ENCODE measurements around the gene PARVA.

The PARVA gene

DNA sequence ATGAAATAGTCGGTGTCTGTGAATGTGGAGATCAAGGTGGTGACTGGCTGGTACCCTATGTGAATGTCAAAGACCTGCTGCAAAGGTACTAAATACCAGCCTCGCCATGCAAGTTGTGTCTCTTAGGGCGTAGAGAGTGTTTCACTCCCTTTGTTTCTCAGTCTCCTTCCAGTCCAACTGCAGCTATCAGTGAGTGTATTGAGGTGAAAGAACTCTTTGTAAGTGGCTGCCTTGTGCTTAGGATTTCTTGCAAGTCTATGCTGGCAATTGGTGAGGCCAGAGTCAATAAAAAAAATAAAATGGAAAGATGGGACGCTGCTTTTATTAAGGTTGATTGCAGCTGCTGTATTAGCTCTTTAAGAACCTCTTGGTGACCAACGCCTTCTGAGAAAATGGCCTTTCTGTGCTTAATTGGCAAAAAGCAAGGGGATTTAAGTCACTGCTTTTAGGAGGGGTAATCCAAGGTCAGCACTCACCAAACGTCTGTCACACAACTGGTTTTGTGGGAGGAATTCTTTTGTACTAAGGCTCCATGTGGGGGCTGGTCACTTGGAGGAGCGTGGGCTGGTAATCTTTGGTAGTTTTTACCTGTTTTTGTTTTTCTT lies 95.1 kb downstream of the PARVA start:
- H3K4me3 Mint-ChIP-seq, result no peak overlapping the region
- H3K36me3 Mint-ChIP-seq, result no peaks in the 10 kb centered on the region
- H3K4me1 Mint-ChIP-seq, result no peaks in the 10 kb centered on the region
- no peaks in the 10 kb centered on the region for H3K9me3 Mint-ChIP-seq
- no peak overlapping the region for H3K27ac Mint-ChIP-seq
- H3K27me3 Mint-ChIP-seq, result no peaks in the 10 kb centered on the region

GRCh38 chr11:12473381-12473780 lies 96.0 kb downstream of the PARVA start:
- H3K4me1 Mint-ChIP-seq, result no peaks in the 10 kb centered on the region
- H3K36me3 Mint-ChIP-seq, result no peaks in the 10 kb centered on the region
- no peaks in the 10 kb centered on the region for H3K27me3 Mint-ChIP-seq
- H3K27ac Mint-ChIP-seq, result no peak overlapping the region
- H3K9me3 Mint-ChIP-seq, result no peaks in the 10 kb centered on the region
- no peak overlapping the region for H3K4me3 Mint-ChIP-seq

DNA sequence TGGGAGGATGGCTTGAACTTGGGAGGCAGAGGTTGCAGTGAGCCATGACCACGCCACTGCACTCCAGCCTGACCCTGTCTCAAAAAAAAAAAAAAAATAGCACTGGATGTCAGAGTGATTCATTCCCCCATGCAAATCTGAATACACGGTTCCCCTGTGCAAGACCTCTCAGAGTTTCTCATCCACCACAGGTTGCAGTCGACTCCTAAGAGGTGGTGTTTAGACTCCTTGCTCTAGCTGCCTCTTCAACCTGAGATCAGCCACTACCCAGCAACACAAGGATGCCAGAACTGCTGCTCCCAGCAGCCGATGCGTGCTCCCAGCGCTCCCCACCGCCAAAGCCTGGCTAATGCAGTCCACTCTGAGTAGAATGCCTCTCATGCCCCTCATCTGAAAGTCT lies 97.5 kb downstream of the PARVA start:
- H3K36me3 Mint-ChIP-seq, result no peaks in the 10 kb centered on the region
- no peaks in the 10 kb centered on the region for H3K9me3 Mint-ChIP-seq
- no peaks in the 10 kb centered on the region for H3K27me3 Mint-ChIP-seq
- H3K4me1 Mint-ChIP-seq, result no peaks in the 10 kb centered on the region
- no peak overlapping the region for H3K4me3 Mint-ChIP-seq
- no peak overlapping the region for H3K27ac Mint-ChIP-seq

GRCh38 chr11:12478743-12479142 lies 101.4 kb downstream of the PARVA start:
- Mint-ChIP-seq H3K27me3 (no peaks in the 10 kb centered on the region), H3K36me3 (no peaks in the 10 kb centered on the region), H3K27ac (no peak overlapping the region), H3K9me3 (no peaks in the 10 kb centered on the region), H3K4me1 (no peaks in the 10 kb centered on the region), H3K4me3 (no peak overlapping the region)

- H3K9me3 Mint-ChIP-seq, result no peaks in the 10 kb centered on the region
- H3K27ac Mint-ChIP-seq, result peak overlapping the region; percentile 8
- no peaks in the 10 kb centered on the region for H3K36me3 Mint-ChIP-seq
- H3K27me3 Mint-ChIP-seq, result peaks cover 1% of the 10 kb centered on the region
- H3K4me3 Mint-ChIP-seq, result no peak overlapping the region
- no peaks in the 10 kb centered on the region for H3K4me1 Mint-ChIP-seq
Measured at GRCh38 chr11:12480401-12480800, 103.0 kb downstream of the PARVA start.

DNA sequence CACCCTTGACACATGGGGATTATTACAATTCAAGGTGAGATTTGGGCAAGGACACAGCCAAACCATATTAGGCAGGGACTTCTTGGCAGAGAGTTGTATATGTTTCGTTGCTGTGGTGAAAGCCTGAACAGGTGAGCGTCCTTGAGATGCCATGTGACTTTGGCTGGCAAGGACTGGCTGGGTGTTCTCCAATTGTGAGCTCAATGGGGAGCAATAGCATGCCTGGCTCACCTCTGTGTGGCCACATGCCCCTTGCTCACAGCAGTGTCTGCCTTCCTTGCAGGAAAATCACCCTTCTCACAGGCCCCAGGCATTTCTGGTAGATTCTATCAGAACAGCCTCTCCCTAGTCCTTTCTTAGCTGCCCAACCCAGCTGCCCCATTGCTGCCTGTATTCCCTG lies 105.5 kb downstream of the PARVA start:
- no peak overlapping the region for H3K4me3 Mint-ChIP-seq
- peaks cover 6% of the 10 kb centered on the region for H3K27me3 Mint-ChIP-seq
- no peak overlapping the region for H3K27ac Mint-ChIP-seq
- no peaks in the 10 kb centered on the region for H3K4me1 Mint-ChIP-seq
- H3K36me3 Mint-ChIP-seq, result no peaks in the 10 kb centered on the region
- H3K9me3 Mint-ChIP-seq, result no peaks in the 10 kb centered on the region

DNA sequence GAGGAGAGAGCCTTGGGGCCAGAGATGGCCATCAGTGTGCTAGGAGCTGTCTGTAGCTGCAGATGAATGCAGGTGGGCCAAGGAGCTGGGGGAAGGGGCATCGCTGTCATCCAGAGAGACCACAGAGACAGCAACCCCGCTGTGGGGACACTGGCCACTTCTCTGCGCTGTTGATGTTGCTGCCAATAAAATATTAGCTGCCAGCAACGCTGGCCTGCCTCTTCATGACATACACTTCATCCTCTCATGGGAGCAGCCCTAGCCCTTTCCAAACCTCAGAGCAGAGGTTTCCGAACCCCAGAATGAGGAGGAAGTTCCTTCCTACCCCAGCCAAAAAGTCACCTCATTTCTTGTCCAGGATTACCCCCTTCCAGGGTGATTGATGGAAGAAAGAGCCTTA lies 106.2 kb downstream of the PARVA start:
- no peaks in the 10 kb centered on the region for H3K36me3 Mint-ChIP-seq
- no peaks in the 10 kb centered on the region for H3K4me1 Mint-ChIP-seq
- no peak overlapping the region for H3K27ac Mint-ChIP-seq
- H3K4me3 Mint-ChIP-seq, result no peak overlapping the region
- H3K9me3 Mint-ChIP-seq, result no peaks in the 10 kb centered on the region
- H3K27me3 Mint-ChIP-seq, result peaks cover 8% of the 10 kb centered on the region

DNA sequence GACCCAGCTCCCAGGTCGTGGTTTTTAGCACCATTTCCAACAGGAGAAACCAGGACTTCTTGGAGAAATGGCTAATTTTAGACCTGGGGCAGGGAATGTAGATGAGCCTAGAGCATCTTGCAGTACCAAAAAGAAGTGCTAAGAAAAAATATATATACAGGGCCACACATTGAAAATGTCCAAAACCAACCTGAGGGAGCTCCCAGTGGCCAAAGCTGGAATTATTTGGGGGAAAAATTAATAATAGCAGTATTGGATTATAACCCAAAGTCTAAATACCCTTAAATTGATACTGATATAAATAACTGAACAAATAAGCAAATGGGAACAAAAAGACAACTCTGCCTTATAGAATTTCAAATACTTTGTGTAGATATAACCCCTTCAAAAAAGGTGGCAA lies 108.0 kb downstream of the PARVA start:
- peaks cover 11% of the 10 kb centered on the region for H3K27me3 Mint-ChIP-seq

DNA sequence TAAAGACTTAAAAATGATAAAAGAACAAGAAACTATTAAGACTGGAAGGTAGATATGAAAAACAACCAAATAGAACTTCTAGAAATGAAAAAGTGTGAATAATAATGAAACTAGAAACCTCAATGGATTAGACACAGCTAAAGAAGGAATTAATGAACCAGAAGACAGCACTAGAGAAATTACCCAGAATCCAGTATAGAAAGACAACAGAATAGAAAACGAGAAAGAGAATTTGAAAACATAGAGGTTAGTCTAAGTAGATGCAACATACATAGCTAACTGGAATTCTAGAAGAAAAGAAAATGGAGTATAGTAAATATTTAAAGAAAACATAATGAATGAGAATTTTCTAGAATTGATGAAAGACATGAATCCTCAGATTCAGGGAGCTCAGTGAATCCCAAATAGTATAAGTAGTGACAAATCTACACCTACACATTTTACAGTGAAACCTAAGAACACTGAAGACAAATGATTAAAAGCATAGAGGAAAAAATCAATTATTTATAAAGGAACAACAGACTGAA lies 111.9 kb downstream of the PARVA start:
- H3K4me3 Mint-ChIP-seq, result no peak overlapping the region
- no peaks in the 10 kb centered on the region for H3K36me3 Mint-ChIP-seq
- no peaks in the 10 kb centered on the region for H3K4me1 Mint-ChIP-seq
- peaks cover 9% of the 10 kb centered on the region for H3K9me3 Mint-ChIP-seq
- H3K27ac Mint-ChIP-seq, result no peak overlapping the region
- peaks cover 13% of the 10 kb centered on the region for H3K27me3 Mint-ChIP-seq

More for the DNA sequence above, 108.0 kb downstream of the PARVA start:
- no peak overlapping the region for H3K27ac Mint-ChIP-seq
- no peaks in the 10 kb centered on the region for H3K36me3 Mint-ChIP-seq
- H3K4me3 Mint-ChIP-seq, result no peak overlapping the region
- no peaks in the 10 kb centered on the region for H3K4me1 Mint-ChIP-seq
- H3K9me3 Mint-ChIP-seq, result peaks cover 9% of the 10 kb centered on the region

DNA sequence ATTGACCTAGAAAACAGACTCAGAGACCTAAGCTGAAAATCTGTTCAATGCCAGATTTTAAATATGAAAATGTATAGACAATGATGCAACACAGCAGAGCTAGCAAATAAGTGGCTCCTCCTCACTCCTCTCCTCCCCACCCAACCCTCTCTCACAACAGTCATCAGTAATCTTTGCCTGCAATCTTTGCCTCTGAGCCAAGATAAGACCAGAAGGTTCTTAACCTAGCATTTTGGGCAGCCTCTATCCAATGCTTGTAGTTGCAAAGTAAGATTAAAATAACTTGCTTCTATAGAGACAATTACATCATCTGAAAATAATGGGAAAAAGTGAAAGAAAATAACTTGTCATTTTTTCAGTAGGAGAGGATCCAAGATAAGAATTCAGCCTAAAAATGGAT lies 117.3 kb downstream of the PARVA start:
- Mint-ChIP-seq H3K4me1 (no peaks in the 10 kb centered on the region), H3K27ac (no peak overlapping the region), H3K27me3 (peaks cover 2% of the 10 kb centered on the region), H3K9me3 (peaks cover under 1% of the 10 kb centered on the region), H3K4me3 (no peak overlapping the region), H3K36me3 (no peaks in the 10 kb centered on the region)

- Mint-ChIP-seq H3K9me3 (no peaks in the 10 kb centered on the region), H3K36me3 (no peaks in the 10 kb centered on the region), H3K4me1 (no peaks in the 10 kb centered on the region), H3K27ac (no peak overlapping the region), H3K4me3 (no peak overlapping the region), H3K27me3 (peaks cover 2% of the 10 kb centered on the region)
Measured at GRCh38 chr11:12496181-12497025, 119.0 kb downstream of the PARVA start.

DNA sequence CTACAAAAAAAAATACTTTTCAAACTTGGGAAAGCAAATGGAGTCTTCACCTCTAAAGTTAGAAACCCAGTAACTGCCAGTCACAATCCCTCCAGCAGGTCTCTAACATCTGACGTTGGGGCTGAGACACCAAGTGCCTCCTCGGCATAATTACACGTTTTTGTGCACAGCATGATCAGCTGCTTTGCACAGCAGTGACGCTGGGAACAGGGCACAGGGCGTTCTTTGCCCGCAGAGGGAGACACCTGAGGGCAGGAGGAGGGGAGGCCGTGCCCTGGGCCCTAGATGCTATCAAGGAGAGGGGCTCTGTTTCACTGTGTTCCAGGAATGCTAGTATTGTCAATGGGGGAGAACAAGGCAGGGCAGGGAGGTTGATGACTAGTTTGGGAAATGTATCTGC lies 120.1 kb downstream of the PARVA start:
- Mint-ChIP-seq H3K4me3 (no peak overlapping the region), H3K4me1 (no peaks in the 10 kb centered on the region), H3K27ac (no peak overlapping the region)

DNA sequence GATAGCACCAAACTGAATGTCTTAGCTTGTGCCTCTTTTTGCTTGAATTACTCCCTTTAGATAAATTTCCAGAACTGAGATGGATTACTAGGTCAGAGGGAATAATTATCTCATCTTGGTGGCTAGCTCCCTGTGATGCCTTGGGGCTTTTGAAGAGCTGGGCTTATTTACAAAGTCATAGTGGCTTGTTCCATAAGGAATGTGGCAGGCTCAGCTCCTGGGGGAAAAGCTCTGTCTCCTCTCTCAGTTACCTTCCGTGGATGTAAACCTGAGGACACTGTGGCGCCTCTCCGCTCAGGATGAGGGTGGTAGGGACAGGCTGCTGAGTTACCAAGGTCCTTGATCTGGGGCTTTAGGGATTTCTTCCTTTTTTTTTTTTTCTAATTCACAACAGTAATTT lies 121.7 kb downstream of the PARVA start:
- Mint-ChIP-seq H3K4me1 (no peaks in the 10 kb centered on the region), H3K27ac (no peak overlapping the region), H3K36me3 (no peaks in the 10 kb centered on the region), H3K4me3 (no peak overlapping the region), H3K27me3 (no peaks in the 10 kb centered on the region), H3K9me3 (no peaks in the 10 kb centered on the region)

More for the DNA sequence above, 120.1 kb downstream of the PARVA start:
- Mint-ChIP-seq H3K36me3 (no peaks in the 10 kb centered on the region), H3K9me3 (no peaks in the 10 kb centered on the region), H3K27me3 (no peaks in the 10 kb centered on the region)

DNA sequence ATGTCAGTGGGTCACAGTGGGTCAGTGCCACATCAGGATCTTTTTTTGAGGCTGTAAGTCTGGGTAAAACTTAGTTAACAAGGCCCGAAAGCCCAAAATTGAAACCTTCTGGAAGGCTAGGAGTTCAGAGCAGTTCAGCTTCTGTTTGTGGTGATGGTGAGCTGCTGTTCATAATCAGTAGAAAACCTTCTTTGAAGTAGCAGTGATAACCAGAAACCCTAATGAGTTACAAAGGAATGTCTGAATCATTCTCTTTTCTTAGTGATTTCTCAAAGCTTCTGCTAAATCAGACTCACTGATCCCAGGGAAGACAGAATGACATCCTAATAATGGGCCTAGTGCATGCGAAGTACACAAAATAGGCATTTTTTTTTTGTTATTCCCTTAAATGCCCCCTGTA lies 124.7 kb downstream of the PARVA start:
- H3K36me3 Mint-ChIP-seq, result no peaks in the 10 kb centered on the region
- H3K9me3 Mint-ChIP-seq, result no peaks in the 10 kb centered on the region
- H3K4me1 Mint-ChIP-seq, result no peaks in the 10 kb centered on the region
- no peaks in the 10 kb centered on the region for H3K27me3 Mint-ChIP-seq
- no peak overlapping the region for H3K27ac Mint-ChIP-seq
- no peak overlapping the region for H3K4me3 Mint-ChIP-seq

- Mint-ChIP-seq H3K36me3 (no peaks in the 10 kb centered on the region), H3K27me3 (no peaks in the 10 kb centered on the region), H3K9me3 (no peaks in the 10 kb centered on the region), H3K4me3 (no peak overlapping the region), H3K27ac (no peak overlapping the region), H3K4me1 (no peaks in the 10 kb centered on the region)
Measured at GRCh38 chr11:12503039-12503484, 125.7 kb downstream of the PARVA start.

DNA sequence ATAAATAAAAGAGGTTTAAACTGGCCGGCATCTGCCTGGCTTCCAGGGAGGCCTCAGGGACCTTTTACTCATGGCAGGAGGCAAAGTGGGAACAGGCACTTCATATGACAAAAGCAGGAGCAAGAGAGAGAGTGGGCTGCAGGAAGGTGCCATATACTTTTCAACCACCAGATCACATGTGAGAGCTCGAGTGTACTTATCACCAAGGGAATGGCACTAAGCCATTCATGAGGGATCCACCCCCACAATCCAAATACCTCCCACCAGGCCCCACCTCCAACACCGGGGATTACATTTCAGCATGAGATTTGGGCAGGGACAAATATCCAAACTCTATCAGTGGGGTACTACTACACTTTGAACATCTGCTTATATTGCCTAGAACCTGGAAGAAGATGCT lies 126.5 kb downstream of the PARVA start:
- H3K9me3 Mint-ChIP-seq, result no peaks in the 10 kb centered on the region
- H3K27ac Mint-ChIP-seq, result no peak overlapping the region
- H3K27me3 Mint-ChIP-seq, result no peaks in the 10 kb centered on the region
- no peaks in the 10 kb centered on the region for H3K4me1 Mint-ChIP-seq
- no peak overlapping the region for H3K4me3 Mint-ChIP-seq
- H3K36me3 Mint-ChIP-seq, result no peaks in the 10 kb centered on the region

Data from activated naive CD4-positive, alpha-beta T cell treated with anti-CD3 and anti-CD28 coated beads, Interleukin-2, amount 50 U/mL, for 24 hours (primary cell).